Adrenal gland (tissue), 12 donors: Measurements from ENCODE around the gene GPR85. TPM values are rescaled to one million over a fixed set of nuclear protein-coding genes. Genes with fewer than 3 reads are reported as not detected.

ENCODE experiments used
- DNase-seq, 7 donors: peaks; one replicate each; pipeline ENCODE4 v3.0.0-alpha.2; 2019 to 2020
- H3K27ac ChIP-seq, 5 donors: fragments of 200-600 bp; sonication (generic) in 4 of 5; 1 replicate in 3 of 5; 2 replicates in 2 of 5; pipeline versions ENCODE4 v1.5.1 to v1.8.0; 2016 to 2020; ENCODE audit warnings: mild to moderate bottlenecking in 1 of 5
- H3K27me3 ChIP-seq: fragments of 200-600 bp; 2 replicates; pipeline ENCODE4 v1.8.0; 2021
- H3K36me3 ChIP-seq, 2 donors: fragments of 200-600 bp; replicated peaks in 1 of 2; 1 replicate in 1 of 2; 2 replicates in 1 of 2; pipeline versions ENCODE4 v1.5.1 to v1.8.0; 2018 to 2022
- H3K4me1 ChIP-seq, 2 donors: fragments of 200-600 bp; replicated peaks in 1 of 2; 1 replicate in 1 of 2; 2 replicates in 1 of 2; pipeline versions ENCODE4 v1.5.1 to v1.8.0; 2018 to 2021
- H3K4me3 ChIP-seq, 4 donors: fragments of 200-600 bp; sonication (generic) in 3 of 4; one replicate each; pipeline ENCODE4 v1.5.1; 2016 to 2018
- H3K9me3 ChIP-seq, 3 donors: fragments of 200-600 bp; sonication (generic) in 1 of 3; replicated peaks in 1 of 3; 1 replicate in 2 of 3; 2 replicates in 1 of 3; pipeline versions ENCODE4 v1.5.1 to v1.8.0; 2016 to 2021
- POLR2A ChIP-seq, 2 donors: fragments of 450-650 bp; IDR thresholded peaks; one replicate each; pipeline ENCODE4 v1.6.1; 2017; ENCODE audit warnings: antibody characterized with exemption in 2 of 2, mild to moderate bottlenecking in 2 of 2, moderate library complexity in 1 of 2
- WGBS, 4 donors: extraction: QIAGEN DNeasy Blood & Tissue Kit in 2 of 4; methylation state at CpG; one replicate each; pipeline versions ENCODE4 v1.1.5 to v1.1.7; 2013 to 2017; 5-methylcytosine and 5-hydroxymethylcytosine counted together
- intact Hi-C, 2 donors: fragments of 100-400 bp; cut with DNase I; formaldehyde crosslinking; loops; one replicate each; pipeline versions ENCODE4 v1.14.1 to v1.15.0; 2022 to 2023
- polyA plus RNA-seq, 3 donors: library from polyadenylated mRNA; stranded (reverse); fragments of 200-250 nt in 2 of 3; fragments of 350-450 nt in 1 of 3; fragmentation: Illumina TruSeq in 1 of 3; extraction: RNeasy Lipid Tissue Mini Kit (QIAGEN cat#74804) in 1 of 3; gene quantifications; one replicate each; pipeline ENCODE4 v1.2.3, GENCODE V29; 2013 to 2014
- total RNA-seq, 9 donors: library from RNA; depleted of rRNA in 4 of 9; stranded (reverse); fragments of >200 nt in 4 of 9; fragments of 120-200 nt in 1 of 9; fragmentation: NEBNext Ultra II Directional in 1 of 9; extraction: Animal tissue kit (Norgen Biotek cat#: 25700) in 1 of 9; gene quantifications; one replicate each; pipeline versions ENCODE4 v1.1.0 to v1.2.4, GENCODE V29; 2013 to 2023
- TF ChIP-seq, protein P1 (sequence below), 6 experiments: fragments of 450-650 bp in 4 of 6; fragments of 200-600 bp in 2 of 6; sonication (generic) in 1 of 6; IDR thresholded peaks; 1 replicate in 5 of 6; 2 replicates in 1 of 6; pipeline versions ENCODE4 v1.5.1 to v1.8.0; 2016 to 2021; ENCODE audit warnings: antibody characterized with exemption in 6 of 6, mild to moderate bottlenecking in 2 of 6, moderate library complexity in 1 of 6
- donor health status: healthy with polysubstance abuse.
- donor health status: Bipolar disorder and iron deficiency.
- donor health status: DM: yes; HTN: yes; CAD: no.
- donor health status: DM: no; HTN: no; CAD: no.
- donor health status: DM: no; HTN: no; CAD: no.
- donor health status: DM: yes; HTN: yes; CAD: no.

The GPR85 gene
- total and polyA plus RNA-seq, 12 donors: 0.46 to 2.3 (median 1.1) TPM; not detected in 1

DNA sequence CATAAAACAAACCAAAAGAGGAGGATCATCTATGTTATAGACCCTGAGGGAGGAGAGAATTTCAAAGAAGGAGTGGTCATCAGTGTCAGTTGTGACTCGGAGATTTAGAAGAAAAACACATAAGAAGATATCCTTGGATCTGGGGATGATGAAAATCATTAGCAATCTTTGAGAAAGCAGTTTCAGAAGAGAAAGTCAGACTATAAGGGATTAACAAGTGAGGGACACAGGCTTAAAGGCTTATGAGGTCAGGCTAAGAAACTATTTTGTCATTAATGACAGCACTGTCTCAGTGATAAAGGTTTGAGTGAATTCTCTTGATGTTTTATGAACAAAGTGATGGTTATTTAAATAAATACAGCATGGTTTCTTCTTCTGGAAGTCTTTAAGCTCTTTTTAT, 6.1 kb upstream of the GPR85 start:
- H3K4me1 ChIP-seq: no peaks in the 10 kb centered on the region
- no peak overlapping the region for H3K4me3 ChIP-seq
- no peaks in the 10 kb centered on the region for H3K9me3 ChIP-seq
- WGBS, 4 donors: 63 to 86% (median 77%) methylated on average over 1 of the region's 1 CpG
- TF ChIP-seq, protein P1, sequence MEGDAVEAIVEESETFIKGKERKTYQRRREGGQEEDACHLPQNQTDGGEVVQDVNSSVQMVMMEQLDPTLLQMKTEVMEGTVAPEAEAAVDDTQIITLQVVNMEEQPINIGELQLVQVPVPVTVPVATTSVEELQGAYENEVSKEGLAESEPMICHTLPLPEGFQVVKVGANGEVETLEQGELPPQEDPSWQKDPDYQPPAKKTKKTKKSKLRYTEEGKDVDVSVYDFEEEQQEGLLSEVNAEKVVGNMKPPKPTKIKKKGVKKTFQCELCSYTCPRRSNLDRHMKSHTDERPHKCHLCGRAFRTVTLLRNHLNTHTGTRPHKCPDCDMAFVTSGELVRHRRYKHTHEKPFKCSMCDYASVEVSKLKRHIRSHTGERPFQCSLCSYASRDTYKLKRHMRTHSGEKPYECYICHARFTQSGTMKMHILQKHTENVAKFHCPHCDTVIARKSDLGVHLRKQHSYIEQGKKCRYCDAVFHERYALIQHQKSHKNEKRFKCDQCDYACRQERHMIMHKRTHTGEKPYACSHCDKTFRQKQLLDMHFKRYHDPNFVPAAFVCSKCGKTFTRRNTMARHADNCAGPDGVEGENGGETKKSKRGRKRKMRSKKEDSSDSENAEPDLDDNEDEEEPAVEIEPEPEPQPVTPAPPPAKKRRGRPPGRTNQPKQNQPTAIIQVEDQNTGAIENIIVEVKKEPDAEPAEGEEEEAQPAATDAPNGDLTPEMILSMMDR (IDR thresholded peaks at IDR 0.05): no peak
- no peak for TF ChIP-seq POLR2A (IDR thresholded peaks at IDR 0.05)
- no peak for DNase-seq
- no peaks in the 10 kb centered on the region for H3K36me3 ChIP-seq
- H3K27ac ChIP-seq: no peak overlapping the region
- no peaks in the 10 kb centered on the region for H3K27me3 ChIP-seq
- intact Hi-C loops: no loop called here

DNA sequence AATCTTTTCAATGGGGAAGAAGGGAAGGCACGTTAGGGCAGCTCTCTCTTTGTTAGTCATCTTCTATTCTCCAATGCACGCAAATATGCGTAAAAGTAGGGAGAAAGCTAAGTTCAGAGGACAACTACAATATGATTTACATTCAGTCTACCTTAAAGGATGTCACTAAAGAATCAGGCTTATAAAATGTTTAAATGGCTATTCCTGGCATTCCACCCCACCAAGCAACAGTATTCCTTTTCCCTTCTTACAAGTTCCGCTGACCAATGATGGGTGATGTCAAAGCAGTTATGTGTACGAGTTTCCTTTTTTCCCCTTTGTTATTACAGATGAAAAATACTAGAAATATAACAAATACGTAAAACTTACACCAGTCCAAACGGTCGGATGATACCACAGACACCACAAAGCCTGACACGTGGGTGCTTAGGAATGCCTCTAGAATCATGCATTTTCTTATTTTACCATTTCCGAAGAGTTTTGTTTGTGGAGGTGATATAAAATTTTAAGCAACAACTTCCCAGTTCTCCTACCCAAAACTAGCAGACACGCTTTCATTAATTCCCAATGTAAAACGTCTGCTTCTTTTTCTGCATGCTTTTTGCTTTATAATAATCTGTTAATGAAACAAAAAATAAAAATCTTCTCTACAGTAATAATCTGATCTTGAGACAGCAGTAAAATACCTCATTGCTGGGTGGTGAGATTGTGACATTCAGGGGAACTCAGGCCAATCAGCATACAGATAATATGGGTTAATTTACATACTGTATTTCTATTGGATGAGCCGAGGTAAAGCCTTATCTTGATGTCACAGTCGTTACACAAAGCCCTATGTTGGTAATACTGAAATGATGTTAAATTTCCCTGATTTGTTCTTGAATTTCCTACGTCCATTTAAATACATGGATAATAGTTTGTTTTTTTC, 708 bp upstream of the GPR85 start:
- Histone ChIP-seq H3K4me1 (peaks cover 0 to 10% of the 10 kb centered on the region in 2 donors), H3K27me3 (peaks cover 8% of the 10 kb centered on the region), H3K4me3 (peak overlapping the region in 1 of 4 donors; percentile 22), H3K9me3 (no peaks in the 10 kb centered on the region), H3K27ac (no peak overlapping the region), H3K36me3 (no peaks in the 10 kb centered on the region)
- no peak for DNase-seq
- WGBS, 4 donors: 43 to 53% (median 51%) methylated on average over 15 of the region's 15 CpGs
- TF ChIP-seq POLR2A (IDR thresholded peaks at IDR 0.05): no peak
- TF ChIP-seq, protein P1 (IDR thresholded peaks at IDR 0.05): no peak
- intact Hi-C loops: no loop called here

DNA sequence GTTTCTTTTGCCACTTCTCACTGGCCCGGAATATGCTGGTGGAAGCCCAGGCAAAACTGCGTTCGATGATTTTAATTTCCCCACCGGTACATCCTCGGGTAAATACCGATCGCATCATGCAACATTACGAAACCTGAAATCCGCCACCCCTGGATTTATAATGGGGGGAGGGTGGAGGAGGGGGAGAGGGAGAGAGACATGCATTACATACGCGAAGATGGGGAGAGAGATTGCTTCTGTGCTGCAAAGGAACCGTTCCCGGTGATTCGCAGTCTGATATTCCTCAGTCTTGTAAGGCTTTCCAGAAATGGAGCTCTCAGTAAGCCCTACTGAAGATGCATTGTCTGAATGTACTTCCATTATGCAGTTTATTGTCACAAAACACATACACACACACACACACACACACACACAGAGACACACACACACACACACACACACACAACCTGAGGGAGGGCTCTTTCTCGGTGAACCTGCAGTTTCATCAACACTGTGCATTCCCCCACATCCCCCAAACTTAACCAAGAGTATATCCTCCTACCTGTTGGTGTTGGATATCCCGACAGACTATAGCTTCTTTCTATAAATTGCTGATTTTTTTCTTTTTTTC, 741 bp downstream of the GPR85 start:
- TF ChIP-seq POLR2A (IDR thresholded peaks at IDR 0.05): no peak
- TF ChIP-seq, protein P1 (IDR thresholded peaks at IDR 0.05): no peak
- intact Hi-C loops: no loop called here
- Histone ChIP-seq H3K4me1 (peaks cover 0 to 10% of the 10 kb centered on the region in 2 donors), H3K9me3 (no peaks in the 10 kb centered on the region), H3K27ac (no peak overlapping the region), H3K27me3 (peaks cover 8% of the 10 kb centered on the region), H3K36me3 (no peaks in the 10 kb centered on the region), H3K4me3 (no peak overlapping the region)
- DNase-seq: no peak
- WGBS, 4 donors: 13 to 33% (median 21%) methylated on average over 16 of the region's 16 CpGs

GRCh38 chr7:113084496-113085172, 2.0 kb downstream of the GPR85 start:
- 76 to 87% (median 82%) methylated on average over 4 of the region's 4 CpGs for WGBS, 4 donors
- Histone ChIP-seq H3K9me3 (no peaks in the 10 kb centered on the region), H3K36me3 (no peaks in the 10 kb centered on the region), H3K27ac (no peak overlapping the region), H3K4me3 (no peak overlapping the region), H3K4me1 (peaks cover 0 to 10% of the 10 kb centered on the region in 2 donors), H3K27me3 (peaks cover 8% of the 10 kb centered on the region)
- intact Hi-C loops: no loop called here
- no peak for DNase-seq
- TF ChIP-seq, protein P1 (IDR thresholded peaks at IDR 0.05): no peak
- TF ChIP-seq POLR2A (IDR thresholded peaks at IDR 0.05): no peak
